ENCODE results near the gene PPP3R1.
A peak's percentile ranks its signal among the peaks of the same experiment; 100 is the strongest.
"Not testable (repeated sequence)": the region's sequence is repeated elsewhere in the genome, so short reads cannot be mapped to it uniquely, and the experiment has no call there.

The PPP3R1 gene

DNA sequence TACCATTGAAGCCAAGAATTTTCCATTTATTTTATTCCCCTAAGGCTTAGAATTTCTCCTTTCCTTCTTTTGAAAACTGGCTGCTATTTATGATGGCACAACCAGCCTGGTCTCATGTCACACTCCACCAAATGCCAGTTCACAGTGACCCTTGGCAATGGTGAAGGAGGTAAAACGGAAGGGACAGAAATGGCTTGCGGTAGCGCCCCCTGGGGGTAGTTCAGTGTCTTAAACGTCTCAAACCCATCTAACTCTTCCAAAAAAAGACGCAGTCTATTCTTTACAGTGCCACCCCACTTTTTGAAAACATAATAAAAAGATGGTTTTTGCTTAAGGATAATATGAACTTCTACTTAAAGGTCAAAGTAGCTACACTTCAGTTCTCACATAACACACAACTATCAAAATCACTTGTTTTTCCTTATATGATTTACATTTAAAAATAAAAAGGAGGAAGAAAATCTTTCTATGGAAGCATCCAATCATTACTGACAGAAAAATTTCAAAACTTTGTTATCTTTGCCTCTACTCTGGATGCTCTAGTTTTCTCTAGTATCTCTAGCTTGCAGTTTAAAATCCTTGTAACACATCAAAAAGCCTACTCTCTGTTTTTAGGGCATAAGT lies 66.7 kb downstream of the PPP3R1 start:
- DNase-seq: peak; percentile 82

GRCh38 chr2:68182902-68183301 lies 69.4 kb downstream of the PPP3R1 start:
- no peak for DNase-seq

GRCh38 chr2:68178954-68179627 lies 73.2 kb downstream of the PPP3R1 start:
- DNase-seq: no peak

DNA sequence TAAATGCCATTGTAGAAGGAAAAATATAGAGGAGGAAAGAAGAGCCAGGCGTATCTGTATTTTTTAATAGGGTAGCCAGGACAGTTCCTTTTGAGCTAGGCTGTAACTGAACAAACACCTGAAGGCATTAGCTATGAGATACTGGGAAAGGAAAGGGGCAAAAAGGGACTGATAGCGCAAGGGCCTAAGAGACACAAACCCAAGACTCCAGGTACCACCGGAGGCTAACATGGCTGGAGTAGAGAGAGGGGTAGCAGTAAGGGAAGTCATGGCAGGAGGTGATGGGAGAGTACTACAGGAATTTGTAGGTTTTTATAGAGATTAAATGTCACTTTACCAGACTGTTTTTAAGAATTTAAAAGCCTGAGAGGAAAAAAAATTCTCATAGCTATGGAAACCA lies 73.9 kb downstream of the PPP3R1 start:
- no peak for DNase-seq

DNA sequence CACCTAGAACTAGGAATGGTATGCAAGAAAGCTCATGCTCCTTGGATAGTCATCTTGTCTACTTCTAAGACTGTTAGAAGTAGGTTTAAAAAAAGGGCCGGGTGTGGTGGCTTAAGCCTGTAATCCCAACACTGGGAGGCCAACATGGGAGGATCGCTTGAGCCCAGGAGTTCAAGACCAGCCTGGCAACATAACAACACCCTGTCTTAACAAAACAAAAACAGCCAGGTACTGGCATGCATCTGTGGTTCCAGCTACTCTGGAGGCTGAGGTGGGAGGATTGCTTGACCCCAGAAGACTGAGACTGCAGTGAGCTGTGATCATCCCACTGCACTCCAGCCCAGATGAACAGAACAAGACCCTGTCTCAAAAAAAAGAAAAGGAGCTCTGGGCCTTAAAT lies 74.8 kb downstream of the PPP3R1 start:
- DNase-seq: no peak

- DNase-seq: no peak
Observed at GRCh38 chr2:68176657-68177056, 75.7 kb downstream of the PPP3R1 start.

DNA sequence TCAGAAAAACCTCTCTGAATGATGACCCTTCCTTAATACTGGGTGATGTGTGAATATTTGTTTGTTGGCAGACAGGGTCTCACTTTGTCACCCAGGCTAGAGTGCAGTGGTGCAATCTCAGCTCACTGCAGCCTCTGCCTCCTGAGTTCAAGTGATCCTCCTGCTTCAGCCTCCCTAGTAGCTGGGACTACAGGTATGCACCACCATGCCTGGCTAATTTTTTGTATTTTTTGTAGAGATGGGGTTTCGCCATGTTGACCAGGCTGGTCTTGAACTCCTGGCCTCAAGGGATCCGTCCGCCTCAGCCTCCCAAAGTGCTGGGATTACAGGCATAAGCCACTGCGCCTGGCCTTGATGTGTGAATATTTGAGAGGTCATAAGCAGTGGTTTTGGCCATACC lies 77.1 kb downstream of the PPP3R1 start:
- not testable (repeated sequence) for DNase-seq

- DNase-seq: no peak
Observed at GRCh38 chr2:68172990-68173700, 79.2 kb downstream of the PPP3R1 start.

GRCh38 chr2:68172521-68172920 lies 79.8 kb downstream of the PPP3R1 start:
- DNase-seq: no peak

DNA sequence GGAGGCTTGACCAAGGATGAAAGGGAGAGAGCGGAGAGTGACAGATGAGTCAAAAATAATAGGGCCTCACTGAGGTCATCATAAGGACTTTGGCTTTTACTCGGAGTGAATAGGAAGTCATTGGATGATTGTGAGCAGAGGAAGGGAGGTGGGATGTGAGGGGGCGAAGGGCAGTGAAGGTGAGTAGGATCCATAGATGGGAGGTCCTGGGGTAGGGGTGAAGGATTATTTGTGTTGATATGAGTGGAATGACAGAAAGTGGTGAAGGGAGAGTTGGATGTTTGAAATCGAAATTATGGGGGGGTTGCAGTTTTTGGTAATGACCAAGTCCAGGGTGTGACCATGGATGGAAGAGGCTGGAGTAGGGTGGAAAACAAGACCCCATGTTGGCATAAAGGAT lies 80.6 kb downstream of the PPP3R1 start:
- DNase-seq: no peak

DNA sequence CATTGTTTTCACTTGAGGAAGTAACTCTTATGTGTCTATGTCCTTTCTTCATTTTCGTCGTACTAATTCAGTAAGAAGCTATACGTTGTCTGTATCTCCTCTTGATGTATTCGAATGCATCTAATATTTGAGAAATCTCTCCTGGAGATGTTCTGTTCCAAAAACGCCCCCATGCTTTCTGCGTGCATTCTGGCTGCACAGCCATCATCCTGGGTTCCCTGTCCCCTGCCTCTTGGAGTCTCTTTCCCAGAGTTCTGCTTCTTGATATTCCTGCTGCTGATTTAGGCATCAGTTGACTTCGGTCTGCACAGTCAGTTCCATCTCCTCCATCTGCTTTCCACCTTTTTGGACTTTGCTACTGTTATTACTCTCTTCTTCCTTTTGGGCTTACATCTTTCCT lies 81.2 kb downstream of the PPP3R1 start:
- DNase-seq: no peak

DNA sequence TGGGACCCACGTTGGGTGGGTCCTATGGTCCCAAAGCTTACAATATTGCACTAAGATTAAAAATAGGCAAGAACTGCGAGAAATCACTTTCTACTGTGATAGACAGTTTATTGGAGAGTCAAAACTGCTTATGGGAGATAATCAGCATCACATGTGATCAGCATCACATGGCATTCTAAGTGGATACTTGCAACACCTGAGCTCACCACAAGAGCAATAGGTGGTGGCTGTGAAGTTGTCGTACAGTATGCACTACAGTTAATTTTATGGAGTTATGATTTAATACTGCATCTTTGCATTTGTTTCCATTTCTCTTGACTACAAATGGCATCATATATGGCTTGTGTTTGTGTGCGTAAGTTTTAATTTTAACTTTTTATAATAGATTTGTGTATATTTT lies 83.0 kb downstream of the PPP3R1 start:
- no peak for DNase-seq

GRCh38 chr2:68167186-68167585 lies 85.1 kb downstream of the PPP3R1 start:
- no peak for DNase-seq

DNA sequence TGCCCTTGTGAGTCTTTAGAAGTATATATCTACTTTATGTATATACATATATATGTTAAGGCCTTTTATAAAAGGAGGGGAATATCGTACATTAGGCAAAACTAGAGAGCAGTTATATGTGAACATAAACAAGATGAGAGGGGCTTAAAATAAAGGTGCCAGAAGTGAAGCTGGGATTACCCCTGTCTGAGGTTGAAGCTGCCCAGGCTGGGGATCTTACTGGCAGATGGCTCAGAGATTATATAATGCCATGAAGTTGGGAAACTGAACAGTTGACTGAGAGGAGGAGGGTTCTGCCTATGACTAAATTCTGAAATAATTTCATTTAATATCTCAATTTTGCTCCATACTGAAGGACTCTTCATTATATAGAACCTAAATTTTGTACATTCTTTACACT lies 88.7 kb downstream of the PPP3R1 start:
- no peak for DNase-seq

DNA sequence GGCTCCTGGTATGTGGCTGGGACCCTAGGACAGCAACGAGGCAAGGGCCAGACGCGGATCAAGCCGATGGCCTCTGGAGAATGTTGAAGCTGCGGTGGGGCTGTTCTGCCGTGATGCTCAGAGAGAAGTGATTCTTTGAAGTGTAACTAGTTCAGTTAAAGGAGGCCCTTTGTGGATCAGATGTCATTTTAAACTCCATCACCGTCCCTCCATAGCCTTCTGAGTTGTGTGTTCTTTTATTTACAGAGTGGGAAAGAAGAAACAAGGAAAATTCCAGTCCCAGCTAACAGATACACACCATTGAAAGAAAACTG lies 94.2 kb downstream of the PPP3R1 start:
- DNase-seq: no peak

DNA sequence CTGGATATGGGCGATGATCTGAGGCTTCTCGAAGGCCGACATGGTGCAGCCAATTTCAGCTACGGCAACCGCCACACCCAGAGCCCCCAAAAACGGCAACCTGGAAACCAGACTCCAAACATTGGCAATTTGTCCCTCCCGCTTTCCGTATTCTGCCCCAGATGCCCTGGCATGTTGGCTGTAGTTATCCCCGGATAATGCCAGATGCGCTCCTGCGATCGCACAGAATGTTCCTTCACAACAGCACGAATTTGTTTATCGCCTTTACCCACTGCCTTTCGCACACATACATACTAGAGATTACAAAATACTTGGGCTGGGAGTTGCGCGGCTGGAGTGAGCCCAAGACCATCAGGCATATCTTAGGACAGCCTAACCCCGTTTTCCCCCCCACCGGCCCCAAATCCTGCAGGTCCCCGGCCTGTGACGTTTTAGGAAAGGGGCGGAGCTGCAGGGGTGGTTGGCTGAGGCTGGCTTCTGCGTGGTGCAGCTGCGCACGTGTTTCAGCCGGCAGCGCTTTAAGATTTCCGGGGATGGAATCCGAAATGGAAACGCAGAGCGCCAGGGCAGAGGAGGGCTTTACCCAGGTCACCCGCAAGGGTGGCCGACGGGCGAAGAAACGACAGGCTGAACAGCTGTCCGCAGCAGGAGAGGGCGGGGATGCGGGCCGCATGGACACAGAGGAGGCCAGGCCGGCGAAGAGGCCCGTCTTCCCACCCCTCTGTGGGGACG lies 94.8 kb downstream of the PPP3R1 start, which contains the start of gene PNO1:
TSS of gene PNO1 (plus strand) at position 487 of the 732 bp plus-strand sequence. CDS start at position 534, 47 bp downstream.
- DNase-seq: peak; percentile 96

DNA sequence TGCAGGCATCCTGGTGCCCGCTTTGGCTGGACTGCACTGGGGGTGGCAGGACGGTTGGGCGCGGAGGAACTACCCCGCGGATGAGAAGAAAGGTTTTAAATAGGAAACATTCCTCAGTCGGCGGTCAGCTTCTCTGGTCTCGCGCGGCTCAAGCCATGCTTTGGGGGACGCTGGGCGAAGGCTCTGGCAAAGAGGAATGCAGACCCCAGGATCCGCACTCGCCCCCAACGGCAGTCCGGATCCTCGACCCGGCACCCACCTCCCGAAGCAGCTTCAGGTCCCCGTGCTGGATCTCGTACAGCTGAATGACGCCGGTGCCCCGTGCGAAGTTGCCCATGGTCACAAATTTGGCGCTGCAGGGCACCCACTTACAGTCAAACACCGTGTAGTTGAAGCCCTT lies 95.3 kb downstream of the PPP3R1 start:
- DNase-seq: no peak

- DNase-seq: no peak
Observed at GRCh38 chr2:68156419-68156818, 95.9 kb downstream of the PPP3R1 start.

DNA sequence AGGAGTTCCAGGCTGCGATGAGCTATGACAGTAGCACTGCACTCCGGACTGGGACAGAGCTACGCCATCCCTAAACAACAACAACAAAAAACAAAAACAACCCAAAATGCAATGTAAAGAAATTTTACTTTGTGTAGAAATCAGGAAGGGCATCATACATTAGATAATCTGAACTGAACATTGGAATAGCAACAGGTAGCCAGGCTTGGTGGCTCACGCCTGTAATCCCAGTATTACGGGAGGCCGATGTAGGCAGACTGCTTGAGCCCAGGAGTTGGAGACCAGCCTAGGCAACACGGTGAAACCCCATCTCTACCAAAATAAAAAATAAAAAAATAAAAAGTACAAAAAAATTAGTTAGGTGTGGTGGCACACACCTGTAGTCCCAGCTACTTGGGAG lies 96.7 kb downstream of the PPP3R1 start:
- no peak for DNase-seq

DNA sequence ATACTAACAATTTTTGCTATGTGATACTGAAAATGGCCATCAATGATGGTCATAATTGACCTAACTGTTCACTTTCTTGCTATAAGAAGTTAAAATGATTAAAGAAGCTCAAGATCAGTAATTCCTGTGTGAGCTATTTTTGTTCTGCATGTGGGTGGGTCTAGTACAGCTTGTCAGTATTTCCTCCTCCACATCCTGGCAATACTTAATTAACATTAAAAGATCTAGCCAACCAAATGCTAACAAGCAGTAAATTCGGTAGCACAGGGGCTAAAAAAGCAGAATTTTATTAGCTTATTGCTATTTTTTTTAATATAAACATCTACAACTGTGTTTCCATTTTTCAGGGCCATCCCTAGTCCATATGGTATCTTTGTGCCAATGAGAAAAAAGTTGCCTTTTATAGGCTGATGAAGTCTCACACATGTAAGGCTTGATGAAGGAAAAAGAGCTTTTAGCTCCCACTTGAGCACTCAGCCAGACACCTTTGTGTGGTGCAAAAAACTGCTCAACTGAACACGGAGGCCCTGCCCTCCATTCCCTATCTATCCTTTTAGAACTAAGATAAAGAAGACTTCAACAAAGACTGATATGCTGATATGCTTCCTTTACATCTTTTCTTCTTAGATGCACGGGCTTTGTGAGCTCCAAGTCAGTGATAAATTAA lies 99.5 kb downstream of the PPP3R1 start:
- no peak for DNase-seq

GRCh38 chr2:68151037-68151436 lies 101.3 kb downstream of the PPP3R1 start:
- no peak for DNase-seq

DNA sequence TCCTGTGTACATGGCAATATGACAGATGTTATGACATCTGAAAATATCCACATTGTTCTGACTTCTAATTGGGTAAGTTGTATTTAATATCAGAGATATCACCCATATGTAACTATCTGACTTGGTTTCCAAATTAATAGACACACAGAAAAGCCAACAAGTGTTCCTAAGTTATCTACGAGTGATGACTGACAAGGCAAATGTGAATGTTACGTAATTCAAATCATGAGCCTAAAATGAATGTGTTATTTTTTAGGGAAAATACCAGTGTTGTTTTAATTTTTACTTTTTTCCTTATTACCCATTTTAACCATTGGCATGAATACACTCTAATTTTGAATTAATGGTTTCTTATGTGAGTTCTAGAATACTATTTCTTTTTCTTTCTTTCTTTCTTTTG lies 110.5 kb downstream of the PPP3R1 start:
- no peak for DNase-seq
